ENCODE data around the gene HOXD3.

The HOXD3 gene

GRCh38 chr2:176111846-176112374 lies 45.2 kb upstream of the HOXD3 start:
- H3K9me3 ChIP-seq (ENCODE audit: control insufficient read depth, insufficient read depth, low read length), result no peaks in the 10 kb centered on the region
- H3K9me2 ChIP-seq (replicated peaks; ENCODE audit: control insufficient read depth, low read length), result no peaks in the 10 kb centered on the region
- no peaks in the 10 kb centered on the region for H3F3A ChIP-seq (ENCODE audit: control insufficient read depth, insufficient read depth)
- no peaks in the 10 kb centered on the region for H3K4me1 ChIP-seq (ENCODE audit: control insufficient read depth, low read length)
- no peak overlapping the region for H3K4me2 ChIP-seq (ENCODE audit: low read length)
- H3K27ac ChIP-seq (ENCODE audit: low read depth, low read length), result no peak overlapping the region
- no peaks in the 10 kb centered on the region for H3K79me2 ChIP-seq (ENCODE audit: control insufficient read depth, low read length)
- no peaks in the 10 kb centered on the region for H3K36me3 ChIP-seq (ENCODE audit: control insufficient read depth, low read length)
- no peaks in the 10 kb centered on the region for H4K20me1 ChIP-seq (ENCODE audit: control insufficient read depth, insufficient read depth, low read depth, low read length)
- TF ChIP-seq EZH2phosphoT487 (IDR thresholded peaks at IDR 0.05; ENCODE audit: borderline replicate concordance, low read length) (no peak), CTCF (IDR thresholded peaks at IDR 0.05; ENCODE audit: low read depth, low read length, poor library complexity, severe bottlenecking) (no peak)
- H3K27me3 ChIP-seq (ENCODE audit: control insufficient read depth, low read length), result peaks cover 22% of the 10 kb centered on the region
- H3K4me3 ChIP-seq (ENCODE audit: low read length), result no peak overlapping the region

- no peaks in the 10 kb centered on the region for H3K9me3 ChIP-seq (ENCODE audit: control insufficient read depth, insufficient read depth, low read length)
- H3K36me3 ChIP-seq (ENCODE audit: control insufficient read depth, low read length), result no peaks in the 10 kb centered on the region
- H3K27ac ChIP-seq (ENCODE audit: low read depth, low read length), result no peak overlapping the region
- no peaks in the 10 kb centered on the region for H3K9me2 ChIP-seq (replicated peaks; ENCODE audit: control insufficient read depth, low read length)
- H3K27me3 ChIP-seq (ENCODE audit: control insufficient read depth, low read length), result peaks cover 22% of the 10 kb centered on the region
- TF ChIP-seq EZH2phosphoT487 (IDR thresholded peaks at IDR 0.05; ENCODE audit: borderline replicate concordance, low read length), result no peak
- no peak for TF ChIP-seq CTCF (IDR thresholded peaks at IDR 0.05; ENCODE audit: low read depth, low read length, poor library complexity, severe bottlenecking)
- no peaks in the 10 kb centered on the region for H3F3A ChIP-seq (ENCODE audit: control insufficient read depth, insufficient read depth)
- H3K4me1 ChIP-seq (ENCODE audit: control insufficient read depth, low read length), result no peaks in the 10 kb centered on the region
- H3K79me2 ChIP-seq (ENCODE audit: control insufficient read depth, low read length), result no peaks in the 10 kb centered on the region
- no peak overlapping the region for H3K4me2 ChIP-seq (ENCODE audit: low read length)
- H4K20me1 ChIP-seq (ENCODE audit: control insufficient read depth, insufficient read depth, low read depth, low read length), result no peaks in the 10 kb centered on the region
- no peak overlapping the region for H3K4me3 ChIP-seq (ENCODE audit: low read length)
These were observed 44.5 kb upstream of the HOXD3 start for GRCh38 chr2:176112375-176113302.

GRCh38 chr2:176114120-176114929 lies 42.8 kb upstream of the HOXD3 start:
- Histone ChIP-seq H3K4me1 (ENCODE audit: control insufficient read depth, low read length) (no peaks in the 10 kb centered on the region), H3K4me3 (ENCODE audit: low read length) (no peak overlapping the region), H3K9me3 (ENCODE audit: control insufficient read depth, insufficient read depth, low read length) (no peaks in the 10 kb centered on the region), H3K9me2 (replicated peaks; ENCODE audit: control insufficient read depth, low read length) (no peaks in the 10 kb centered on the region), H3K27ac (ENCODE audit: low read depth, low read length) (no peak overlapping the region), H3K27me3 (ENCODE audit: control insufficient read depth, low read length) (peaks cover 22% of the 10 kb centered on the region), H3K36me3 (ENCODE audit: control insufficient read depth, low read length) (no peaks in the 10 kb centered on the region), H4K20me1 (ENCODE audit: control insufficient read depth, insufficient read depth, low read depth, low read length) (no peaks in the 10 kb centered on the region), H3F3A (ENCODE audit: control insufficient read depth, insufficient read depth) (no peaks in the 10 kb centered on the region), H3K4me2 (ENCODE audit: low read length) (no peak overlapping the region), H3K79me2 (ENCODE audit: control insufficient read depth, low read length) (no peaks in the 10 kb centered on the region)
- TF ChIP-seq CTCF (IDR thresholded peaks at IDR 0.05; ENCODE audit: low read depth, low read length, poor library complexity, severe bottlenecking), result no peak
- no peak for TF ChIP-seq EZH2phosphoT487 (IDR thresholded peaks at IDR 0.05; ENCODE audit: borderline replicate concordance, low read length)

Measured in DOHH2 (cell line).